DMS 273 (cell line): ENCODE data around the gene SPIRE2.
"Not testable (repeated sequence)": the region's sequence is repeated elsewhere in the genome, so short reads cannot be mapped to it uniquely, and the experiment has no call there.

Experiments used
- DNase-seq: peaks from one replicate; lab custom pipeline; 2025; ENCODE audit not compliant: unreplicated experiment; lab: John Stamatoyannopoulos, UW

Gene SPIRE2

GRCh38 chr16:89862732-89863131 is 34.5 kb downstream of the SPIRE2 start:
- no peak for DNase-seq

GRCh38 chr16:89863741-89864526 is 35.7 kb downstream of the SPIRE2 start:
- no peak for DNase-seq

- no peak for DNase-seq
These were observed 36.2 kb downstream of the SPIRE2 start for GRCh38 chr16:89864527-89864820.

- no peak for DNase-seq
These were observed 39.6 kb downstream of the SPIRE2 start for GRCh38 chr16:89867918-89868317.

GRCh38 chr16:89869911-89870310 is 41.6 kb downstream of the SPIRE2 start:
- DNase-seq, result no peak

GRCh38 chr16:89870440-89870839 is 42.2 kb downstream of the SPIRE2 start:
- DNase-seq, result no peak

GRCh38 chr16:89871895-89872294 is 43.6 kb downstream of the SPIRE2 start:
- DNase-seq, result no peak

GRCh38 chr16:89873109-89873971 is 45.1 kb downstream of the SPIRE2 start, which contains the start of gene TCF25:
TCF25 (plus strand) TSS chr16:89873592; CDS start chr16:89873668, 76 bp downstream.
- DNase-seq, result peak; percentile 94

- DNase-seq, result peak; percentile 96
These were observed 45.9 kb downstream of the SPIRE2 start for GRCh38 chr16:89873972-89874689.

GRCh38 chr16:89879123-89879522 is 50.8 kb downstream of the SPIRE2 start:
- not testable (repeated sequence) for DNase-seq

- no peak for DNase-seq
These were observed 52.4 kb downstream of the SPIRE2 start for GRCh38 chr16:89880477-89881367.

GRCh38 chr16:89881368-89881730 is 53.1 kb downstream of the SPIRE2 start:
- no peak for DNase-seq

- DNase-seq, result no peak
These were observed 55.2 kb downstream of the SPIRE2 start for GRCh38 chr16:89883346-89884040.

GRCh38 chr16:89884041-89884421 is 55.8 kb downstream of the SPIRE2 start:
- DNase-seq, result no peak

- no peak for DNase-seq
These were observed 59.0 kb downstream of the SPIRE2 start for GRCh38 chr16:89887243-89887642.

- DNase-seq, result no peak
These were observed 61.9 kb downstream of the SPIRE2 start for GRCh38 chr16:89890200-89890599.

- no peak for DNase-seq
These were observed 62.8 kb downstream of the SPIRE2 start for GRCh38 chr16:89890886-89891657.

GRCh38 chr16:89892055-89892630 is 63.9 kb downstream of the SPIRE2 start:
- DNase-seq, result no peak

GRCh38 chr16:89892635-89893034 is 64.4 kb downstream of the SPIRE2 start:
- DNase-seq, result no peak
